Stimulated activated naive CD8-positive, alpha-beta T cell treated with anti-CD3 and anti-CD28 coated beads, Interleukin-15, Interleukin-2, amounts not matched to agents 100 ng/mL and 50 ng/mL, for 24 hours (primary cell): ENCODE measurements around the gene AGR3.

ENCODE experiments used
- H3K27ac Mint-ChIP-seq: one replicate; pipeline ENCODE4 v1.8.0; 2021; ENCODE audit warnings: mild to moderate bottlenecking, mixed read lengths
- H3K27me3 Mint-ChIP-seq: one replicate; pipeline ENCODE4 v1.8.0; 2021; ENCODE audit warnings: mixed read lengths
- H3K36me3 Mint-ChIP-seq: one replicate; pipeline ENCODE4 v1.8.0; 2021; ENCODE audit warnings: low read depth, mixed read lengths
- H3K4me1 Mint-ChIP-seq: one replicate; pipeline ENCODE4 v1.8.0; 2021; ENCODE audit warnings: low read depth, mixed read lengths
- H3K4me3 Mint-ChIP-seq: one replicate; pipeline ENCODE4 v1.8.0; 2021; ENCODE audit warnings: mild to moderate bottlenecking, mixed read lengths
- H3K9me3 Mint-ChIP-seq: one replicate; pipeline ENCODE4 v1.8.0; 2021; ENCODE audit warnings: mixed read lengths

The AGR3 gene

DNA sequence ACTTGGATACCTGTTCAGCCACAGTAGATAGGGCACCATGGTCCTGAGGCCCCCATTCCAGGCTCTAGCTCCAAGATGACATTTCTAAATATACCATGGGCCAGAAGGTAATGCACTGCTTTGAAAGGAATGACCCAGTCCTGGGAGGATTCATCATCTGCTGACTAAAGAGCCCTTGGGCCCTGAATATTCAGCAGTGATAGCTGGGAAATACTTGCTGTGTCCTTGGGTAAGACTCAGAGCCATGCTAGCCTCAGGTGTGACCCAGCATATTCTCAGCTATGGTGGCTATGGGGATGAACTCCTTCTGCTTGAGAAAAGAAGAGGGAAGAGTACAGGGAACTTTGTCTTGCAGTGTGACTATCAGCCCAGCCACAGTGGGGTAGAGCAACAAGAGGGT lies 55.7 kb downstream of the AGR3 start:
- Mint-ChIP-seq H3K4me1 (no peaks in the 10 kb centered on the region), H3K4me3 (no peak overlapping the region), H3K27ac (no peak overlapping the region), H3K36me3 (no peaks in the 10 kb centered on the region), H3K9me3 (peaks cover 13% of the 10 kb centered on the region), H3K27me3 (peaks cover 35% of the 10 kb centered on the region)

DNA sequence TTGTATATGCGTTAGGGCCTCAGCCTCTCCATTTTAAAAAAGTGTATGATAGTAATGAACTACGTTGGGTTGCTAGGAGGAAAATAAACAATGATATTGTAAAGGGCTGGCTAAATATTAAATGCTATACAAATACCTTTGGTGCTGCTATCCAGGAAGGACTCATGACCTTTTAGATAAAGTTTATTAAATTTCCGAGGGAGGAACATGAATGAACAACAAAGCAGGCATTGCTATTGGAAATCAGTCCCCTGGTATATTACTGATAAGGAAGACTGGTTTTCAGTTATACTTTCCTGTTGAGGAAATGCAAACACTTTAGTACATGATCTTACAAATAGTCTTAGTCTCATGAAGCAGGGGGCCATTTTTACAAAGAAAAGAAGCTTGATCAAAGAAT lies 59.8 kb downstream of the AGR3 start:
- no peak overlapping the region for H3K27ac Mint-ChIP-seq
- H3K27me3 Mint-ChIP-seq: peaks cover 23% of the 10 kb centered on the region
- no peaks in the 10 kb centered on the region for H3K36me3 Mint-ChIP-seq
- peaks cover 2% of the 10 kb centered on the region for H3K9me3 Mint-ChIP-seq
- H3K4me1 Mint-ChIP-seq: no peaks in the 10 kb centered on the region
- no peak overlapping the region for H3K4me3 Mint-ChIP-seq

DNA sequence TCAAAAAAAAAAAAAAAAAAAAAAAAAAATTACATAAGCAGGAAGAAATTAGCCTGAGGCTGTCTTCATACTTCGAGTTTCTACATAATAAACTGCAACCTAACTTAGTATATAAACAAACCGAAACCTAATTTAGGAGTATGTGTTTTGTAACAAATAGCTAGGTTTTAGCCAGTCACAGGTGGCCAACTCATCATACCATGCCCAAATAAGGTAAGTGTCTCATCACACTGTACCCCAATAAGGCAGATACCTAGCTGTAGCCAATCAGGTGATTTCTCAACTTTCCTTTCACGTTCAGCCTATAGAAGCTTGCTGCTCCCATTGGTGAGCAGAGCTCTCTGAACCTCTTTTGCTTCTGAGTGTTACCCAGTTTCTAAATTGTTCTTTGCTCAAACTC lies 63.1 kb downstream of the AGR3 start:
- no peaks in the 10 kb centered on the region for H3K9me3 Mint-ChIP-seq
- H3K4me3 Mint-ChIP-seq: no peak overlapping the region
- H3K27me3 Mint-ChIP-seq: peaks cover 15% of the 10 kb centered on the region
- no peaks in the 10 kb centered on the region for H3K4me1 Mint-ChIP-seq
- H3K36me3 Mint-ChIP-seq: no peaks in the 10 kb centered on the region
- no peak overlapping the region for H3K27ac Mint-ChIP-seq

DNA sequence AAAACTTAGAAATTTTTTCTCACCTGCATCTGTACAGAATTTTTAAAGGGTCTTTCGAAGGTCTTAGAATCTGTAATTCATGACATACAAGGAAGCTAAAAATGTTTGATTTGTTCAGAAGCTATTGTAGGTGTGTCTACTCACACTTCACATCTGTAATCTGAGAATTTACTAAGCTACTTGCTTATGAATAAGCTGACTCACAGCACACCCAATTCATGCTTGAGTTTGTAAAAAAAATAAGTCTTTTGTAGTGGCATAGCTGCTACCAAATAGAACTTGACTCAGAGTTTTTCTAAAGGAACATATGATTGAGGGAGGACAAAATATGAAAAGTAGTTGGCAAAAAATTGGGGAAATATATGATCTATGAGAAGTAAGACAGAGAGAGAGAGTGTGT lies 64.2 kb downstream of the AGR3 start:
- Mint-ChIP-seq H3K36me3 (no peaks in the 10 kb centered on the region), H3K4me1 (no peaks in the 10 kb centered on the region), H3K27me3 (peaks cover 14% of the 10 kb centered on the region)

DNA sequence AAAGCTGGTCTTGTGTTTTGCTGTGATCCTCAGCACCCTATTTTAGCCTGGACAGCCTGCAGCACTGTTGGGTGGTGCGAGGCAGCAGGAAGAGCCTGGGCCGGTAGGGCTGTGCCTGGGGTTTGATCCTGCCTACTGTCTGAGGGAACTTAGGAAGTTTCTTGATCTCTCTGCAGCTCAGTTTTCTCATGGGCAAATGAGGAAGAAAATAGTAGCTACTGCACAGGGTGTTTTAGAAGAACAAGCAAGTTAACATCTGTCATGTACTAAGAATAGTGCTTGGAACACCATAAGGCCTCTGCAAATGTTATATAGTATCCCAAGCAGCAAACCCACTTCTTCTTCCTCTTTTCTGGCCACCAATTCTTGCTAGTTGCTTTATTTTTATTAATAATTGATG lies 65.0 kb downstream of the AGR3 start:
- Mint-ChIP-seq H3K9me3 (no peaks in the 10 kb centered on the region), H3K4me3 (no peak overlapping the region), H3K27ac (no peak overlapping the region), H3K27me3 (peaks cover 7% of the 10 kb centered on the region), H3K36me3 (no peaks in the 10 kb centered on the region), H3K4me1 (no peaks in the 10 kb centered on the region)

More for the DNA sequence above, 64.2 kb downstream of the AGR3 start:
- Mint-ChIP-seq H3K4me3 (no peak overlapping the region), H3K9me3 (no peaks in the 10 kb centered on the region), H3K27ac (no peak overlapping the region)

DNA sequence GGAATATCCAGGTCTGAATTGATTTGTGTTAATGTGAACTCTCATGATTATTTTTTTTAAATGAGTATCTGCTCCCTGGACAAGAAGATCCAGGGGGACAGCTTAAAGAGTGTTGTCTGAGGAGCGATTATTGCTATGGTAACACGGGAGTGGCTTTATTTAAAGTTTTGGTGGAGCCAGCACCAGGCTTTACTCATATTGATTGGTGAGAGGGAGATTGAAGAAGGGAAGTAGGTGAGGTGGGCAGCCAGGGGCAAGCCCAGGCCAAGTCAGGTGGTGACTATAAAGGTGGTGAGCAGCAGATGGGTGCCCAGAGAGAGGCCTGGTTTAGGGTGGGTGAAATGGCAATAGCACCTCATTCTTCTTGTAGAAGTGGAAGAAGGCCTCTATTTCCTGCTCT lies 66.8 kb downstream of the AGR3 start:
- Mint-ChIP-seq H3K4me1 (no peaks in the 10 kb centered on the region), H3K4me3 (no peak overlapping the region), H3K36me3 (no peaks in the 10 kb centered on the region), H3K9me3 (no peaks in the 10 kb centered on the region), H3K27me3 (no peaks in the 10 kb centered on the region), H3K27ac (no peak overlapping the region)

DNA sequence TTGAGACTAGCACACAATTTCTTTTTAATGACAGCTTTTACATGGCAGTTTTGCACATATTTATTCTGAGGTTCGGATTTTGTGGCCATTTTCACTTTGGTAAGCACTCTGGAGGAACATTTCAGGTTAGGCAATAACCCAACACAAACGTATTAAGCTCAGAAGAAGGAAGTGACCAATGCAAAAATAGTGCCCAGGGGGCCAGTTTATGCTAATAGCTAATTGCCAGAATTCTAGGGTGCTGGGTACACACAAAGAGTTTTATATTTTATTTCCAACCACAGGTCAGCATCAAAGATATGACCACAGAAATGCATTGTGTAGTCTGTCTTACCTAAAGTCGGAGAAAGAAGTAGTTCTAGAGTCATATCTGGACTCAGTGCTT lies 68.6 kb downstream of the AGR3 start:
- Mint-ChIP-seq H3K9me3 (no peaks in the 10 kb centered on the region), H3K36me3 (no peaks in the 10 kb centered on the region), H3K4me1 (no peaks in the 10 kb centered on the region), H3K27ac (no peak overlapping the region), H3K27me3 (no peaks in the 10 kb centered on the region), H3K4me3 (no peak overlapping the region)

DNA sequence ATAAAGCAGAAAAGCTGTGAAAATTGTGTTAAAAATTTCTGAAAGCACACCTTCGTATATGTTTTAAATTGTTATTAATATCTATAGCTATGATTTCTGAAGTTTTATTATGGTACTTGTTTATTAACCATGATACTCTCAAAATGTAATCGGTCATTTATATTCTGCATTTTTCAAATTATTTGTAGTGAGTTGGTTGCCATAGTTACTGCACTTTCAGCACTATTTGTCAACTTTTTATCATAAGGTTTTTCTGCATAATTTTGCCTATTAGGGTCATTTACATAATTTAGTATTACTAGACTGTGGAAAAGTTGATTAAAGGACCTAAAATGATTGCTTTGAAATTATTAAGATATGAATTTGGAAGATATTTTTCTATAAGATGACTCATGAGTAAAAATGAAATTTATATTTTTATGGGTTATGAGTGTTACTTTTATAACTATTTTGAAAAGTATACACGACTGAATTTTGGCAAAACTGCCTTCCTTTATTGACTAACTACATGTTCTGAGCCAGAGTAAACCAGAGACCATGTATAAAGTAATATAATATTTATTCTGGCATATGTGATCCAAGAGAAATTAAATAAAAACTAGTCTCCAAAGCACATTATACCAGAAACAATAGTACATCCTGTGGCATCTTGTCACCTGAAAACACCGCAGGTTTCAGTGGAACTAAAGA lies 69.1 kb downstream of the AGR3 start:
- Mint-ChIP-seq H3K36me3 (no peaks in the 10 kb centered on the region), H3K27me3 (peaks cover 3% of the 10 kb centered on the region), H3K4me1 (no peaks in the 10 kb centered on the region), H3K4me3 (no peak overlapping the region), H3K9me3 (no peaks in the 10 kb centered on the region), H3K27ac (no peak overlapping the region)

DNA sequence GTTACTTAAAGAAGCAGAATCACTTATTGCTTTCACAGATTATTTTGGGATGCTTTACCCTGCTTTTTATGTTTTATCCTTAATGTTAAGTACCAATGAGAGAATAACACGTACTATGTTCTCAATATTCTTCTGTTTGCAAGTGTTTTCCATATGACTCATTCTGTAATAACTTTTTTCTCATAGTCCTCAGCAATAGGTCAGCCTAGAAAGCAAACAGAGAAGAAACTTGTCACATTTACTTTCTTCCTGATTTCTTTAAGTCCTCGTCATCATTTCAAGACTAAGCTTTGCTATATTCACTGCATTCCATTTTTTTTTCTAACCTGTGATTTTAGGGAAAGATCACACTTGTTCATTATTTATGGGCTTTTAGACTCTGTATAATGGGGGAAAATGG lies 70.2 kb downstream of the AGR3 start:
- Mint-ChIP-seq H3K27me3 (peaks cover 3% of the 10 kb centered on the region), H3K36me3 (no peaks in the 10 kb centered on the region), H3K9me3 (no peaks in the 10 kb centered on the region), H3K4me1 (no peaks in the 10 kb centered on the region), H3K4me3 (no peak overlapping the region), H3K27ac (no peak overlapping the region)

DNA sequence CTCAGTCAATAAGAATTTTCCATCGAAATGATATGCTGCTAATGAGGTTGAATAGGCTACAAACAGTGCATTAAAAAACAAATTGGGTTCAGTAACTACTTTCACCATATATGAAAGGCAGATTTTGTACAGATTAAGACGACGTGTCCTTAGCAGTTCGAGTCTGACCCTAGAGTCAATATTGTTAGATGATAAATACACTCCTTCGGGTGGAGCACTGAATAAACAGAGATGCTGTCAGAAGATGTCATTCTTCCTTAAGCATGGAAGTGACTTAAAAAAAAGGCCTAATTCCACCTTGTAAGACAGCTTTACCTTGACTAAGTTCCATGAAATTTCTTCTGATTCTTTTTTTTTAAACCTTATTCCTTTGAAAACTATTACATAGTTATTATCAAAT lies 71.2 kb downstream of the AGR3 start:
- no peaks in the 10 kb centered on the region for H3K9me3 Mint-ChIP-seq

DNA sequence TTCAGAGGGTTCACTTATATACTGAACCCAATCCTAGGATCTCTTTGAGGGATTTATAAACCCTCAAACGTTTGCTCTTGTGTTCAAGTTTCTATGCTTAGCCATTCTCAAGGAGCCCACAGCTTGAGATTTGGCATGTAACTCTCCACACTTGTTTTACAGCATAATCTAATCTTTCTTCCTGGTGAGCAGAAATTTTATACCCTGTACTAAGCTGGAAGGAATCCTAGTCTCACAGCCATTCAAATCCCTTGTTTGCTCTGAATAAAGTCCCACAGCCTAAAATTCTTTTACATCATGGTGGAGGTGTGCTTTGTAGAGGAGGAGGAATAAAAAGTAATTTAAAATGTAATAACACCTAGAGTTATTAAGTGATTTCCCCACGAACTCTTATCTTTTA lies 71.7 kb downstream of the AGR3 start:
- H3K27me3 Mint-ChIP-seq: peaks cover 3% of the 10 kb centered on the region
- no peaks in the 10 kb centered on the region for H3K36me3 Mint-ChIP-seq
- H3K4me3 Mint-ChIP-seq: no peak overlapping the region
- H3K9me3 Mint-ChIP-seq: no peaks in the 10 kb centered on the region
- no peak overlapping the region for H3K27ac Mint-ChIP-seq
- no peaks in the 10 kb centered on the region for H3K4me1 Mint-ChIP-seq

More for the DNA sequence above, 71.2 kb downstream of the AGR3 start:
- H3K27ac Mint-ChIP-seq: no peak overlapping the region
- no peak overlapping the region for H3K4me3 Mint-ChIP-seq
- peaks cover 3% of the 10 kb centered on the region for H3K27me3 Mint-ChIP-seq
- H3K36me3 Mint-ChIP-seq: no peaks in the 10 kb centered on the region
- no peaks in the 10 kb centered on the region for H3K4me1 Mint-ChIP-seq
